ENCODE results near the gene SCGB1C2. TPM values are rescaled to one million over a fixed set of nuclear protein-coding genes. Genes with fewer than 3 reads are reported as not detected.

SCGB1C2 gene
- total RNA-seq, 1 donor from 2014 or later: not detected

Other genes with a start within 250 kb of the SCGB1C2 start
- not detected in 2 replicates for gene DOC2B, start 44.1 kb downstream of the SCGB1C2 start, total RNA-seq
- 5.2 and 6.0 TPM in 2 replicates for gene RPH3AL, start 215.2 kb downstream of the SCGB1C2 start, total RNA-seq

All from activated B cell treated with CpG ODN at 0.5 μM for 24 hours (primary cell).